K562 (cell line): ENCODE data around the gene XPO1.

ENCODE experiments used
- ATF7 ChIP-seq: fragments of 450-650 bp; IDR thresholded peaks from 2 replicates; pipeline ENCODE4 v1.7.1; 2014; ENCODE audit warnings: mild to moderate bottlenecking, moderate library complexity
- CCNT2 ChIP-seq: IDR thresholded peaks from 2 replicates; pipeline ENCODE4 v1.6.1; 2011; ENCODE audit warnings: borderline replicate concordance, low read depth, mild to moderate bottlenecking, moderate library complexity, mixed read lengths, low read length; ENCODE audit not compliant: insufficient read length; ENCODE audit errors: extremely low read depth
- CEBPB ChIP-seq: fragments of 450-650 bp; IDR thresholded peaks from 2 replicates; pipeline ENCODE4 v1.6.1; 2016; ENCODE audit warnings: missing genetic modification characterization, missing compliant biosample characterization
- CTCF ChIP-seq, 3 experiments: IDR thresholded peaks in 2 of 3; conservative IDR thresholded peaks in 1 of 3; 2 replicates each; pipeline ENCODE4 v1.5.1; 2011 to 2012; ENCODE audit warnings: low read length in 3 of 3, mild to moderate bottlenecking in 3 of 3, control low read depth in 2 of 3, improper control_type of control experiment in 1 of 3, inconsistent platforms in 1 of 3, low read depth in 1 of 3, mixed read lengths in 1 of 3, moderate library complexity in 1 of 3; ENCODE audit not compliant: insufficient read depth in 2 of 3
- EZH2 ChIP-seq: IDR thresholded peaks from 2 replicates; pipeline ENCODE4 v1.6.1; 2012; ENCODE audit warnings: low read depth, mild to moderate bottlenecking, inconsistent platforms, low read length, borderline replicate concordance
- GTF2F1 ChIP-seq: IDR thresholded peaks from 2 replicates; pipeline ENCODE4 v1.6.1; 2011; ENCODE audit warnings: low read depth, low read length, improper control_type of control experiment
- SETDB1 ChIP-seq: IDR thresholded peaks from one replicate; pipeline ENCODE4 v1.6.1; 2012; ENCODE audit warnings: low read length, control low read depth, inconsistent platforms
- SMARCC2 ChIP-seq: fragments of 450-650 bp; IDR thresholded peaks from 2 replicates; pipeline ENCODE4 v1.6.1; 2017; ENCODE audit warnings: antibody characterized with exemption, moderate library complexity, mild to moderate bottlenecking, low read depth
- THRA ChIP-seq: fragments of 450-650 bp; IDR thresholded peaks from 2 replicates; pipeline ENCODE4 v1.6.1; 2017; ENCODE audit warnings: mild to moderate bottlenecking, moderate library complexity

- TF ChIP-seq ATF7 (no peak), SMARCC2 (no peak), SETDB1 (no peak), EZH2 (no peak), CEBPB (tag) (no peak), CTCF (IDR thresholded peaks at IDR 0.05 in 2 of 3, conservative IDR thresholded peaks at IDR 0.05 in 1 of 3; ENCODE audit: insufficient read depth in 2 of 3, low read depth in 1 of 3, low read length in 3 of 3) (no peak), CCNT2 (no peak), GTF2F1 (no peak), THRA (no peak)
These were observed 102.9 kb downstream of the XPO1 start for GRCh38 chr2:61435291-61435690.
